GM12872 (cell line): ENCODE measurements around the gene PDP2.

Experiments
- CTCF ChIP-seq: IDR thresholded peaks from 3 replicates; pipeline ENCODE4 v1.5.1; 2011; ENCODE audit warnings: low read depth, mild to moderate bottlenecking, low read length, moderate library complexity; ENCODE audit not compliant: insufficient read depth

PDP2 gene

GRCh38 chr16:66906916-66907836, 26.9 kb downstream of the PDP2 start:
- TF ChIP-seq CTCF, result no peak

GRCh38 chr16:66908116-66908515, 27.8 kb downstream of the PDP2 start:
- no peak for TF ChIP-seq CTCF

GRCh38 chr16:66908762-66909559, 28.6 kb downstream of the PDP2 start:
- no peak for TF ChIP-seq CTCF

GRCh38 chr16:66910175-66910940, 30.0 kb downstream of the PDP2 start:
- TF ChIP-seq CTCF, result no peak

GRCh38 chr16:66911112-66911511, 30.8 kb downstream of the PDP2 start:
- no peak for TF ChIP-seq CTCF

GRCh38 chr16:66911801-66912200, 31.5 kb downstream of the PDP2 start:
- no peak for TF ChIP-seq CTCF

- TF ChIP-seq CTCF, result no peak
These were observed 32.8 kb downstream of the PDP2 start for GRCh38 chr16:66913081-66913480.
